Type B pancreatic cell (in vitro differentiated cells): ENCODE results near the gene LAD1. TPM values are rescaled to one million over a fixed set of nuclear protein-coding genes. Genes with fewer than 3 reads are reported as not detected.

Experiments
- DNase-seq: peaks from one replicate; pipeline ENCODE4 v3.0.0; 2021; ENCODE audit warnings: mixed read lengths; ENCODE audit not compliant: unreplicated experiment; ENCODE audit errors: extremely low spot score
- H3K27ac Mint-ChIP-seq: 2 replicates; pipeline ENCODE4 v1.8.0; 2021; ENCODE audit warnings: mild to moderate bottlenecking, mixed read lengths
- H3K27me3 Mint-ChIP-seq: 2 replicates; pipeline ENCODE4 v1.8.0; 2021; ENCODE audit warnings: mixed read lengths
- H3K36me3 Mint-ChIP-seq: 2 replicates; pipeline ENCODE4 v1.8.0; 2021; ENCODE audit warnings: mixed read lengths
- H3K4me1 Mint-ChIP-seq: one replicate; pipeline ENCODE4 v1.8.0; 2021; ENCODE audit warnings: mixed read lengths; ENCODE audit not compliant: unreplicated experiment
- H3K4me3 Mint-ChIP-seq: 2 replicates; pipeline ENCODE4 v1.8.0; 2021; ENCODE audit warnings: mild to moderate bottlenecking, mixed read lengths
- H3K9me3 Mint-ChIP-seq: 2 replicates; pipeline ENCODE4 v1.8.0; 2021; ENCODE audit warnings: mixed read lengths
- CTCF ChIP-seq: fragments of 200-600 bp; sonication (generic); conservative IDR thresholded peaks from 2 replicates; pipeline ENCODE4 v1.5.0; 2021; ENCODE audit warnings: antibody characterized with exemption, mild to moderate bottlenecking
- total RNA-seq: library from RNA; stranded (reverse); gene quantifications from 2 replicates; pipeline ENCODE4 v1.2.1, GENCODE V29; 2021; ENCODE audit warnings: low replicate concordance

LAD1 gene
- total RNA-seq, 1 donor from 2014 or later, result 41.2 TPM

- H3K27me3 Mint-ChIP-seq, result no peaks in the 10 kb centered on the region
- H3K36me3 Mint-ChIP-seq, result peaks cover 13% of the 10 kb centered on the region
- no peaks in the 10 kb centered on the region for H3K9me3 Mint-ChIP-seq
- peak; percentile 87 for TF ChIP-seq CTCF
- H3K4me1 Mint-ChIP-seq, result peaks cover 26% of the 10 kb centered on the region
- no peak for DNase-seq
- no peak overlapping the region for H3K4me3 Mint-ChIP-seq
- peak overlapping the region; percentile 97 for H3K27ac Mint-ChIP-seq
Observed at GRCh38 chr1:201385299-201385891, 13.7 kb downstream of the LAD1 start.

DNA sequence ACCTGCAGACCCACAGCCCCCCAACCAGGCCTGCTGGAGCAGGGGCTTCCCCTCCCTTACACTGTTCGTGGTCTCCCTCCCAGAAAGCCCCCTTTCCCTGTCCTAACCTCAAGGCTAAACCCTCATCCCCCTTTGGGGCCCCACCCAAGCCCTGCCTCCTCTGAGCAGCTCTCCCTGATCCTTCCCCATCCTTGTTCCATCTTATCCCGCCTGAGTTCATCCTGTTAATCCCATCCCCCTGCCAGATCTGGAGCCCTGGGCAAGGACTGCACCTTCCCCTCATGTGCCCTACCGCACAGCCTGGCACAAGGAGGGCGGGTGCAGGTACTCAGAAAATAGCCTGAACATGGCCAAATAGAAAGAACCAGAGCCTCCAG is 14.7 kb downstream of the LAD1 start:
- TF ChIP-seq CTCF, result no peak
- H3K4me3 Mint-ChIP-seq, result peak overlapping the region; percentile 74
- peaks cover 26% of the 10 kb centered on the region for H3K4me1 Mint-ChIP-seq
- H3K36me3 Mint-ChIP-seq, result peaks cover 13% of the 10 kb centered on the region
- DNase-seq, result no peak
- peak overlapping the region; percentile 97 for H3K27ac Mint-ChIP-seq
- H3K9me3 Mint-ChIP-seq, result no peaks in the 10 kb centered on the region
- no peaks in the 10 kb centered on the region for H3K27me3 Mint-ChIP-seq

- no peak for TF ChIP-seq CTCF
- no peak for DNase-seq
- H3K4me1 Mint-ChIP-seq, result peaks cover 27% of the 10 kb centered on the region
- H3K4me3 Mint-ChIP-seq, result peak overlapping the region; percentile 74
- no peaks in the 10 kb centered on the region for H3K9me3 Mint-ChIP-seq
- H3K27ac Mint-ChIP-seq, result peak overlapping the region; percentile 97
- H3K27me3 Mint-ChIP-seq, result no peaks in the 10 kb centered on the region
- peaks cover 13% of the 10 kb centered on the region for H3K36me3 Mint-ChIP-seq
Observed at GRCh38 chr1:201383647-201384405, 15.3 kb downstream of the LAD1 start.

DNA sequence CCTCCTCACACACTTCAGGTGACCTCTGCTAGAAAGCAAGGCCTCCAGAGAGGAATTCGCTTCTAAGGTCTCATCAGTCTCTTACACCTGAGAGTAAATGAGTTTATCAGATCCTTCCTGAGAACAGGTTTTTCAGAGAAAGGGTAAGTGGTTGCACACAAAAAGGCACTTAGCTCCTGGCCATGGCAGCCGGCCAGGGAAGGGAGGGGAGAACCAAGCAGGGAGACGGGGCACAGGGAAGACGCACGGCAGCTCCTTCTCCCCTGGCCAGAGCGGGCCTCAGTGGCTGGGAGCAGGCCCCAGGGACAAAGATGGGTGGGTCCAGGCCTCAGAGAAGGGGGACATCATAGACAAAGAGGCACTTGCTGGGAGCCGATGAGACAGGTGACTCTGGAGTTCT is 18.0 kb downstream of the LAD1 start:
- Mint-ChIP-seq H3K4me1 (peaks cover 43% of the 10 kb centered on the region), H3K4me3 (peak overlapping the region; percentile 58), H3K27ac (peak overlapping the region; percentile 82), H3K27me3 (no peaks in the 10 kb centered on the region), H3K9me3 (no peaks in the 10 kb centered on the region), H3K36me3 (peaks cover 13% of the 10 kb centered on the region)
- no peak for TF ChIP-seq CTCF
- DNase-seq, result no peak

GRCh38 chr1:201379733-201380242 is 19.3 kb downstream of the LAD1 start:
- no peak overlapping the region for H3K4me3 Mint-ChIP-seq
- H3K4me1 Mint-ChIP-seq, result peaks cover 40% of the 10 kb centered on the region
- H3K27me3 Mint-ChIP-seq, result no peaks in the 10 kb centered on the region
- H3K36me3 Mint-ChIP-seq, result peaks cover 13% of the 10 kb centered on the region
- no peak for DNase-seq
- peak overlapping the region; percentile 82 for H3K27ac Mint-ChIP-seq
- no peaks in the 10 kb centered on the region for H3K9me3 Mint-ChIP-seq
- TF ChIP-seq CTCF, result no peak
